Liver (tissue), 9 donors: ENCODE measurements around the gene APOH. TPM values are rescaled to one million over a fixed set of nuclear protein-coding genes. Genes with fewer than 3 reads are reported as not detected.

Source experiments
- DNase-seq: peaks from one replicate; pipeline ENCODE4 v3.0.0-alpha.2; 2017; ENCODE audit warnings: low spot score
- H3K27ac ChIP-seq, 2 donors: one replicate each; pipeline ENCODE4 v1.7.0; 2013; ENCODE audit warnings: inconsistent platforms in 2 of 2, low read length in 2 of 2, control low read depth in 1 of 2, low read depth in 1 of 2, mild to moderate bottlenecking in 1 of 2
- H3K27me3 ChIP-seq, 4 donors: one replicate each; pipeline versions ENCODE4 v1.6.1 to v1.7.0; 2013; ENCODE audit warnings: low read length in 3 of 4, inconsistent platforms in 1 of 4, mild to moderate bottlenecking in 1 of 4, moderate library complexity in 1 of 4; ENCODE audit not compliant: control insufficient read depth in 4 of 4, insufficient read depth in 4 of 4
- H3K36me3 ChIP-seq, 4 donors: one replicate each; pipeline versions ENCODE4 v1.6.1 to v1.7.0; 2013; ENCODE audit warnings: low read length in 3 of 4, mild to moderate bottlenecking in 3 of 4, low read depth in 1 of 4, moderate library complexity in 1 of 4; ENCODE audit not compliant: control insufficient read depth in 4 of 4, insufficient read depth in 3 of 4
- H3K4me1 ChIP-seq, 4 donors: one replicate each; pipeline versions ENCODE4 v1.6.1 to v1.7.0; 2013; ENCODE audit warnings: low read length in 3 of 4, mild to moderate bottlenecking in 3 of 4, moderate library complexity in 1 of 4; ENCODE audit not compliant: control insufficient read depth in 4 of 4, insufficient read depth in 4 of 4
- H3K4me3 ChIP-seq, 3 donors: one replicate each; pipeline versions ENCODE4 v1.6.1 to v1.7.0; 2013; ENCODE audit warnings: low read length in 3 of 3, control low read depth in 1 of 3, low read depth in 1 of 3, mild to moderate bottlenecking in 1 of 3
- H3K9ac ChIP-seq, 2 donors: one replicate each; pipeline ENCODE4 v1.7.0; 2013; ENCODE audit warnings: low read length in 2 of 2, mild to moderate bottlenecking in 2 of 2, moderate library complexity in 2 of 2, control low read depth in 1 of 2, low read depth in 1 of 2
- H3K9me3 ChIP-seq, 4 donors: one replicate each; pipeline versions ENCODE4 v1.6.1 to v1.7.0; 2013; ENCODE audit warnings: low read length in 3 of 4; ENCODE audit not compliant: control insufficient read depth in 4 of 4
- ATF3 ChIP-seq: IDR thresholded peaks from 2 replicates; pipeline ENCODE4 v1.6.1; 2016; ENCODE audit warnings: antibody characterized with exemption
- CTCF ChIP-seq: fragments of 150-350 bp; IDR thresholded peaks from 2 replicates; pipeline ENCODE4 v1.5.1; 2017; ENCODE audit warnings: improper control_type of control experiment, low read depth, low read length; ENCODE audit not compliant: missing input control
- EGR1 ChIP-seq, 2 donors: IDR thresholded peaks; 2 replicates each; pipeline ENCODE4 v1.6.1; 2016 to 2018; ENCODE audit warnings: antibody characterized with exemption in 2 of 2, low read depth in 2 of 2
- FOXA2 ChIP-seq: IDR thresholded peaks from 2 replicates; pipeline ENCODE4 v1.6.1; 2016; ENCODE audit warnings: antibody characterized with exemption
- HNF4A ChIP-seq, 2 donors: conservative IDR thresholded peaks; 2 replicates each; pipeline ENCODE4 v1.6.1; 2016; ENCODE audit warnings: antibody characterized with exemption in 2 of 2, mild to moderate bottlenecking in 2 of 2
- HNF4G ChIP-seq: IDR thresholded peaks from 2 replicates; pipeline ENCODE4 v1.6.1; 2016; ENCODE audit warnings: antibody characterized with exemption
- JUND ChIP-seq, 2 donors: IDR thresholded peaks; 2 replicates each; pipeline ENCODE4 v1.6.1; 2016; ENCODE audit warnings: antibody characterized with exemption in 2 of 2
- MAX ChIP-seq: IDR thresholded peaks from 2 replicates; pipeline ENCODE4 v1.6.1; 2016; ENCODE audit warnings: antibody characterized with exemption
- RAD21 ChIP-seq, 2 donors: IDR thresholded peaks; 2 replicates each; pipeline ENCODE4 v1.6.1; 2016; ENCODE audit warnings: antibody characterized with exemption in 2 of 2, mild to moderate bottlenecking in 2 of 2
- REST ChIP-seq: IDR thresholded peaks from 2 replicates; pipeline ENCODE4 v1.6.1; 2016; ENCODE audit warnings: antibody characterized with exemption, mild to moderate bottlenecking
- RXRA ChIP-seq, 2 donors: IDR thresholded peaks; 2 replicates each; pipeline ENCODE4 v1.6.1; 2017 to 2018; ENCODE audit warnings: antibody characterized with exemption in 2 of 2, mild to moderate bottlenecking in 1 of 2
- SP1 ChIP-seq: IDR thresholded peaks from 2 replicates; pipeline ENCODE4 v1.6.1; 2018; ENCODE audit warnings: antibody characterized with exemption, mild to moderate bottlenecking
- TAF1 ChIP-seq: conservative IDR thresholded peaks from 2 replicates; pipeline ENCODE4 v1.6.1; 2016; ENCODE audit warnings: antibody characterized with exemption, mild to moderate bottlenecking
- YY1 ChIP-seq: IDR thresholded peaks from 2 replicates; pipeline ENCODE4 v1.6.1; 2016; ENCODE audit warnings: antibody characterized with exemption, mild to moderate bottlenecking
- ZBTB33 ChIP-seq: IDR thresholded peaks from 2 replicates; pipeline ENCODE4 v1.6.1; 2016; ENCODE audit warnings: antibody characterized with exemption
- WGBS: extraction: QIAGEN DNeasy Blood & Tissue Kit; methylation state at CpG from one replicate; pipeline ENCODE4 v1.1.7; 2013; 5-methylcytosine and 5-hydroxymethylcytosine counted together
- polyA plus RNA-seq, 2 donors: library from polyadenylated mRNA; stranded (reverse) in 1 of 2; unstranded in 1 of 2; fragments of 200-250 nt in 1 of 2; fragments of >200 nt in 1 of 2; fragmentation: Nextera tagmentation in 1 of 2; extraction: Ambion mirVana in 1 of 2; gene quantifications; one replicate each; pipeline versions ENCODE4 v1.2.1 to v1.2.3, GENCODE V29; 2013 to 2015
- total RNA-seq, 2 donors: library from RNA; depleted of rRNA; stranded (reverse); fragments of >200 nt; gene quantifications; one replicate each; pipeline ENCODE4 v1.2.3, GENCODE V29; 2014
- donor health status: healthy.
- donor health status: healthy.
- donor health status: healthy.
- donor health status: healthy.
- donor health status: healthy.

APOH gene
- total and polyA plus RNA-seq, 4 donors, result 2,858 to 7,307 (median 5,841) TPM

- 89% methylated on average over 1 of the region's 1 CpG for WGBS
- Histone ChIP-seq H3K4me1 (no peaks in the 10 kb centered on the region), H3K36me3 (no peaks in the 10 kb centered on the region), H3K9ac (no peak overlapping the region), H3K27me3 (no peaks in the 10 kb centered on the region), H3K27ac (no peak overlapping the region), H3K9me3 (no peaks in the 10 kb centered on the region), H3K4me3 (no peak overlapping the region)
- TF ChIP-seq ZBTB33 (no peak), MAX (no peak), ATF3 (no peak), RAD21 (IDR thresholded peaks at IDR 0.05) (no peak)
- DNase-seq, result no peak
Observed at GRCh38 chr17:66241839-66242238, 12.6 kb upstream of the APOH start.

- Histone ChIP-seq H3K36me3 (no peaks in the 10 kb centered on the region), H3K27me3 (no peaks in the 10 kb centered on the region), H3K4me1 (peaks cover 0 to under 1% (median under 1%) of the 10 kb centered on the region in 4 donors), H3K4me3 (no peak overlapping the region), H3K9ac (no peak overlapping the region), H3K27ac (no peak overlapping the region), H3K9me3 (no peaks in the 10 kb centered on the region)
- 76% methylated on average over 3 of the region's 3 CpGs for WGBS
- no peak for DNase-seq
- TF ChIP-seq SP1, result no peak
- TF ChIP-seq ATF3, result no peak
- TF ChIP-seq MAX, result no peak
- no peak for TF ChIP-seq FOXA2
- no peak for TF ChIP-seq JUND (IDR thresholded peaks at IDR 0.05)
- no peak for TF ChIP-seq CTCF
- TF ChIP-seq ZBTB33, result no peak
- TF ChIP-seq RXRA (IDR thresholded peaks at IDR 0.05), result no peak
- TF ChIP-seq HNF4G, result no peak
Observed at GRCh38 chr17:66240630-66241029, 11.4 kb upstream of the APOH start.

- peaks cover 0 to 3% (median 2%) of the 10 kb centered on the region in 4 donors for H3K4me1 ChIP-seq
- no peak overlapping the region for H3K4me3 ChIP-seq
- H3K36me3 ChIP-seq, result no peaks in the 10 kb centered on the region
- no peaks in the 10 kb centered on the region for H3K27me3 ChIP-seq
- no peak overlapping the region for H3K9ac ChIP-seq
- no peak for DNase-seq
- H3K27ac ChIP-seq, result no peak overlapping the region
- WGBS, result 93% methylated on average over 6 of the region's 6 CpGs
- H3K9me3 ChIP-seq, result no peaks in the 10 kb centered on the region
- TF ChIP-seq HNF4A (conservative IDR thresholded peaks at IDR 0.05), result no peak
- TF ChIP-seq CTCF, result no peak
- no peak for TF ChIP-seq YY1
- TF ChIP-seq EGR1 (IDR thresholded peaks at IDR 0.05; ENCODE audit: low read depth in 2 of 2), result no peak
- no peak for TF ChIP-seq FOXA2
- TF ChIP-seq TAF1, result no peak
- no peak for TF ChIP-seq REST
- TF ChIP-seq SP1, result no peak
Observed at GRCh38 chr17:66240013-66240412, 10.8 kb upstream of the APOH start.
